B cell (primary cell): ENCODE measurements around the gene C1orf226. TPM values are rescaled to one million over a fixed set of nuclear protein-coding genes. Genes with fewer than 3 reads are reported as not detected.

ENCODE experiments used
- ATAC-seq: fragments of 200-7000 bp; cut with Tn5 transposase; one replicate; pipeline ENCODE4 v1.10.0; 2021; ENCODE audit warnings: low read depth, mild to moderate bottlenecking, moderate number of reproducible peaks, moderate library complexity
- CTCF ChIA-PET: fragments of 350-600 bp; sonication (Branson Sonifier 250); formaldehyde crosslinking; loops from one replicate; lab custom pipeline; 2021; ENCODE audit warnings: antibody characterized with exemption, inconsistent platforms; lab: Charles Lee
- POLR2A ChIA-PET: fragments of 350-600 bp; sonication (Branson Sonifier 250); formaldehyde crosslinking; loops from one replicate; lab custom pipeline; 2021; ENCODE audit warnings: antibody characterized with exemption; lab: Charles Lee
- DNase-seq: peaks from one replicate; pipeline ENCODE4 v3.0.0; 2013
- H2AFZ ChIP-seq: 2 replicates; pipeline ENCODE4 v1.6.1; 2012; ENCODE audit warnings: mild to moderate bottlenecking, low read depth, low read length; ENCODE audit not compliant: insufficient read depth, poor library complexity, severe bottlenecking
- H3K27ac ChIP-seq, 2 donors: 1 replicate in 1 of 2; 2 replicates in 1 of 2; pipeline ENCODE4 v1.5.1; 2012 to 2013; ENCODE audit warnings: low read length in 2 of 2, mild to moderate bottlenecking in 2 of 2, moderate library complexity in 1 of 2
- H3K27me3 ChIP-seq, 4 experiments: fragments of 200-600 bp in 1 of 4; sonication (generic) in 1 of 4; replicated peaks in 1 of 4; 1 replicate in 2 of 4; 2 replicates in 2 of 4; pipeline versions ENCODE4 v1.6.1 to v1.7.0; 2013 to 2016; ENCODE audit warnings: low read length in 3 of 4, mild to moderate bottlenecking in 2 of 4, mixed read lengths in 1 of 4, moderate library complexity in 1 of 4; ENCODE audit not compliant: insufficient read depth in 4 of 4, control insufficient read depth in 3 of 4; ENCODE audit errors: control extremely low read depth in 1 of 4
- H3K36me3 ChIP-seq, 2 experiments: replicated peaks in 1 of 2; 1 replicate in 1 of 2; 2 replicates in 1 of 2; pipeline versions ENCODE4 v1.6.1 to v1.7.1; 2013; ENCODE audit warnings: low read length in 1 of 2; ENCODE audit not compliant: insufficient read depth in 2 of 2, control insufficient read depth in 1 of 2; ENCODE audit errors: control extremely low read depth in 1 of 2, extremely low read depth in 1 of 2
- H3K4me1 ChIP-seq, 2 donors: fragments of 200-600 bp in 1 of 2; sonication (generic) in 1 of 2; 1 replicate in 1 of 2; 2 replicates in 1 of 2; pipeline versions ENCODE4 v1.5.1 to v1.6.1; 2013 to 2017; ENCODE audit warnings: low read length in 2 of 2; ENCODE audit not compliant: control insufficient read depth in 2 of 2, insufficient read depth in 2 of 2
- H3K4me2 ChIP-seq: replicated peaks from 2 replicates; pipeline ENCODE3; 2012; ENCODE audit warnings: mild to moderate bottlenecking, low read depth, low read length; ENCODE audit not compliant: poor library complexity, severe bottlenecking
- H3K4me3 ChIP-seq, 5 experiments: fragments of 200-600 bp in 1 of 5; sonication (generic) in 1 of 5; 1 replicate in 3 of 5; 2 replicates in 2 of 5; pipeline versions ENCODE4 v1.5.1 to v1.7.0; 2011 to 2016; ENCODE audit warnings: low read length in 4 of 5, mild to moderate bottlenecking in 4 of 5, low read depth in 2 of 5, control low read depth in 1 of 5, moderate library complexity in 1 of 5; ENCODE audit not compliant: insufficient read depth in 1 of 5; ENCODE audit errors: control extremely low read depth in 1 of 5, extremely low read depth in 1 of 5
- H3K79me2 ChIP-seq: fragments of 200-600 bp; sonication (generic); one replicate; pipeline ENCODE4 v1.6.0; 2016; ENCODE audit warnings: low read length; ENCODE audit not compliant: control insufficient read depth, insufficient read depth
- H3K9ac ChIP-seq: fragments of 200-600 bp; sonication (generic); 2 replicates; pipeline ENCODE4 v1.6.1; 2017; ENCODE audit warnings: mild to moderate bottlenecking, low read length, moderate library complexity
- H3K9me3 ChIP-seq, 3 donors: one replicate each; pipeline versions ENCODE4 v1.6.1 to v1.7.1; 2013; ENCODE audit warnings: low read length in 2 of 3; ENCODE audit not compliant: control insufficient read depth in 2 of 3, insufficient read depth in 1 of 3; ENCODE audit errors: control extremely low read depth in 1 of 3
- H4K20me1 ChIP-seq: 2 replicates; pipeline ENCODE4 v1.6.0; 2012; ENCODE audit warnings: mild to moderate bottlenecking, low read length; ENCODE audit not compliant: insufficient read depth, control insufficient read depth, poor library complexity, severe bottlenecking
- H3K27ac Mint-ChIP-seq: one replicate; pipeline ENCODE4 v1.8.0; 2021; ENCODE audit warnings: mixed read lengths
- H3K27me3 Mint-ChIP-seq: one replicate; pipeline ENCODE4 v1.8.0; 2021; ENCODE audit warnings: mixed read lengths
- H3K4me1 Mint-ChIP-seq: one replicate; pipeline ENCODE4 v1.8.0; 2021; ENCODE audit warnings: mixed read lengths
- H3K4me3 Mint-ChIP-seq: one replicate; pipeline ENCODE4 v1.8.0; 2021; ENCODE audit warnings: mixed read lengths
- H3K9me3 Mint-ChIP-seq: one replicate; pipeline ENCODE4 v1.8.0; 2022; ENCODE audit warnings: mixed read lengths; ENCODE audit not compliant: insufficient read depth
- CTCF ChIP-seq: fragments of 200-600 bp; IDR thresholded peaks from one replicate; pipeline ENCODE4 v1.8.0; 2022; ENCODE audit warnings: antibody characterized with exemption, mild to moderate bottlenecking
- EZH2 ChIP-seq: IDR thresholded peaks from 2 replicates; pipeline ENCODE4 v1.6.1; 2012; ENCODE audit warnings: borderline replicate concordance, low read depth, mild to moderate bottlenecking, moderate library complexity, low read length; ENCODE audit not compliant: insufficient read depth, poor library complexity, severe bottlenecking
- WGBS: methylation state at CpG from one replicate; pipeline ENCODE4 v1.1.5; 2013; ENCODE audit warnings: missing lambda C conversion rate; ENCODE audit not compliant: insufficient coverage; 5-methylcytosine and 5-hydroxymethylcytosine counted together
- intact Hi-C: fragments of 100-400 bp; cut with micrococcal nuclease; formaldehyde crosslinking; loops from one replicate; pipeline ENCODE4 v1.10.0; 2022
- polyA plus RNA-seq: library from polyadenylated mRNA; depleted of rRNA; stranded (reverse); fragments of >200 nt; gene quantifications from 2 replicates; pipeline ENCODE4 v1.2.3, GENCODE V29; 2012
- total RNA-seq, 2 donors: library from RNA; stranded (reverse); fragments of 120-200 nt in 1 of 2; gene quantifications; 1 replicate in 1 of 2; 2 replicates in 1 of 2; pipeline versions ENCODE4 v1.2.3 to v1.2.4, GENCODE V29; 2013 to 2022

The C1orf226 gene
- total and polyA plus RNA-seq, 2 donors (not counting 1 experiment from before 2014, with no cell fraction given): 0.01 to 0.10 TPM

DNA sequence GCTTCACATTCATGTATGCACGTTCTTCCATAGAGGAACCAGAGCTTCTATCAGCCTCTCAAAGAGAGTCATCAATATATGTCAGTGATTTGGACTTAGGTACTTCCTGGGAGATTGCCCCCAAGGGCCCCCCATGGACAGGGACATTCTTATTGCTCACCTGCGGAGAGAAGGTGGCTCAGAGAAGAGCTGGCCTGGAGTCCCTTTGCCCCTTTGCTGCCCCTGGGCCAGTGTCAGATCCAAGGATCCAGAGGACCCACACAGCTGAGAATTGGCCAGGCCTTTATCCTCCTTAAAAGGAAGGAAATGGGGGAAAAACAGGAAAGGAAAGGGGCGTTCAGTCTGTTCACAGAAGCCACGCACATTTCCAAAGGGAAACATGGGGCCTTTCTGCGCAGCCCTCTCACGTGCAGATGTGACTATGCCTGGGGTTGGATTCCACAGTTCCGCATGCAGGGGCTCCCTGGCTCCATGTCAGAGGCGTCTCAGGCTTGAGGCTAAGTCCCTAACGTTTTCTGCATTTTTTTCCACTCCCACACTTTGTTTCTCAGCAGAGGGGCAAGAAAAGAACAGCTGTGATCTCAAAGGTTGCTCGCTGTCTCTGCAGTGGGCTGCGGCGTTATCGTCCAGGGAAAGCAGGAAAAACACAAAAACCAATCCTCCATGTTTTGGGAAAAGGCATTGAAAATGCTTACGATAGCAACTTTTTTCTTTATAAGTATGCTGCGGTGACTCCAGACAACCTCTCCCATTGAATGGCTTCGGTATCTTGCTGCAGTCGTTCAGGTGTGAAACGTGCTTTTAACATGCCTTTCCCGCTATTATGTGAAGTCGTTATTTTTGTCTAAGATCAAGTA is 5.9 kb downstream of the C1orf226 start:
- Histone ChIP-seq H3K9ac (no peak overlapping the region), H3K27me3 (no peaks in the 10 kb centered on the region), H3K4me3 (no peak overlapping the region), H3K4me1 (peaks cover 3 to 5% of the 10 kb centered on the region in 2 donors), H3K4me2 (no peak overlapping the region), H4K20me1 (no peaks in the 10 kb centered on the region), H2AFZ (no peak overlapping the region), H3K27ac (no peak overlapping the region), H3K79me2 (no peaks in the 10 kb centered on the region), H3K36me3 (no peaks in the 10 kb centered on the region), H3K9me3 (no peaks in the 10 kb centered on the region)
- intact Hi-C loops: no loop called here
- no peak for ATAC-seq
- DNase-seq: no peak
- Mint-ChIP-seq H3K27ac (no peak overlapping the region), H3K4me1 (peaks cover 10% of the 10 kb centered on the region), H3K27me3 (peaks cover 21% of the 10 kb centered on the region), H3K4me3 (no peak overlapping the region), H3K9me3 (no peaks in the 10 kb centered on the region)
- WGBS: 84% methylated on average over 14 of the region's 20 CpGs
- CTCF ChIA-PET: no interaction called here
- POLR2A ChIA-PET: no interaction called here
- TF ChIP-seq EZH2 (no peak), CTCF (no peak)

GRCh38 chr1:162388083-162388594 is 6.6 kb downstream of the C1orf226 start:
- Histone ChIP-seq H4K20me1 (no peaks in the 10 kb centered on the region), H3K4me2 (no peak overlapping the region), H3K36me3 (no peaks in the 10 kb centered on the region), H3K4me3 (no peak overlapping the region), H3K27ac (no peak overlapping the region), H3K9me3 (no peaks in the 10 kb centered on the region), H3K4me1 (peaks cover 3 to 5% of the 10 kb centered on the region in 2 donors), H3K27me3 (no peaks in the 10 kb centered on the region), H2AFZ (no peak overlapping the region), H3K79me2 (no peaks in the 10 kb centered on the region), H3K9ac (no peak overlapping the region)
- ChIA-PET CTCF (no interaction called here), POLR2A (no interaction called here)
- no peak for ATAC-seq
- WGBS: 76% methylated on average over 2 of the region's 8 CpGs
- H3K27me3 Mint-ChIP-seq: peaks cover 21% of the 10 kb centered on the region
- intact Hi-C loops: no loop called here
- H3K27ac Mint-ChIP-seq: no peak overlapping the region
- H3K9me3 Mint-ChIP-seq: no peaks in the 10 kb centered on the region
- TF ChIP-seq CTCF: no peak
- TF ChIP-seq EZH2: no peak
- peaks cover 10% of the 10 kb centered on the region for H3K4me1 Mint-ChIP-seq
- no peak for DNase-seq
- no peak overlapping the region for H3K4me3 Mint-ChIP-seq
